ENCODE results near the gene PPP2R2C. TPM values are rescaled to one million over a fixed set of nuclear protein-coding genes. Genes with fewer than 3 reads are reported as not detected.
A peak's percentile ranks its signal among the peaks of the same experiment; 100 is the strongest.

Gene PPP2R2C
- total and polyA plus RNA-seq, 4 experiments from 2014 or later: not detected

GRCh38 chr4:6378493-6379445, 93.6 kb downstream of the PPP2R2C start:
- Histone ChIP-seq H3K36me3 (ENCODE audit: insufficient read depth, low read length) (no peaks in the 10 kb centered on the region), H3K27ac (ENCODE audit: low read depth, low read length) (no peak overlapping the region), H3K4me1 (ENCODE audit: insufficient read depth, low read length) (no peaks in the 10 kb centered on the region), H3K4me3 (ENCODE audit: low read length in 2 of 2) (no peak overlapping the region), H3K9me3 (ENCODE audit: control insufficient read depth in 1 of 2, low read length in 2 of 2) (no peaks in the 10 kb centered on the region), H3K27me3 (ENCODE audit: insufficient read depth, low read length) (no peaks in the 10 kb centered on the region)
- POLR2A ChIA-PET (ENCODE audit: partially characterized antibody): no interaction called here
- intact Hi-C loops (cut with micrococcal nuclease): no loop called here
- peaks cover 0 to 1% (median 0%) of the 10 kb centered on the region in 8 donors for H3K9me3 Mint-ChIP-seq
- CTCF ChIA-PET (ENCODE audit: partially characterized antibody): no interaction called here
- no peak for DNase-seq
- H3K27ac Mint-ChIP-seq: peak overlapping the region in 1 of 7 donors; percentile 63
- peaks cover 7 to 9% of the 10 kb centered on the region in 2 donors for H3K27me3 Mint-ChIP-seq
- no peaks in the 10 kb centered on the region for H3K36me3 Mint-ChIP-seq
- no peak overlapping the region for H3K4me3 Mint-ChIP-seq
- no peaks in the 10 kb centered on the region for H3K4me1 Mint-ChIP-seq

GRCh38 chr4:6377626-6378492, 94.6 kb downstream of the PPP2R2C start:
- CTCF ChIA-PET (ENCODE audit: partially characterized antibody): no interaction called here
- no peaks in the 10 kb centered on the region for H3K36me3 Mint-ChIP-seq
- no peaks in the 10 kb centered on the region for H3K36me3 ChIP-seq (ENCODE audit: insufficient read depth, low read length)

GRCh38 chr4:6375620-6376295, 96.7 kb downstream of the PPP2R2C start:
- Histone ChIP-seq H3K36me3 (ENCODE audit: insufficient read depth, low read length) (no peaks in the 10 kb centered on the region), H3K4me1 (ENCODE audit: insufficient read depth, low read length) (no peaks in the 10 kb centered on the region), H3K9me3 (ENCODE audit: control insufficient read depth in 1 of 2, low read length in 2 of 2) (no peaks in the 10 kb centered on the region), H3K4me3 (ENCODE audit: low read length in 2 of 2) (no peak overlapping the region), H3K27ac (ENCODE audit: low read depth, low read length) (no peak overlapping the region), H3K27me3 (ENCODE audit: insufficient read depth, low read length) (no peaks in the 10 kb centered on the region)
- Mint-ChIP-seq H3K4me3 (no peak overlapping the region), H3K27ac (no peak overlapping the region), H3K9me3 (peaks cover 0 to 1% (median 0%) of the 10 kb centered on the region in 8 donors), H3K4me1 (no peaks in the 10 kb centered on the region), H3K27me3 (peaks cover 0 to 7% of the 10 kb centered on the region in 2 donors), H3K36me3 (no peaks in the 10 kb centered on the region)
- ChIA-PET CTCF (ENCODE audit: partially characterized antibody) (no interaction called here), POLR2A (ENCODE audit: partially characterized antibody) (no interaction called here)
- intact Hi-C loops (cut with micrococcal nuclease): no loop called here
- DNase-seq: no peak

More at GRCh38 chr4:6377626-6378492, 94.6 kb downstream of the PPP2R2C start:
- Mint-ChIP-seq H3K27me3 (peaks cover 7 to 9% of the 10 kb centered on the region in 2 donors), H3K4me1 (no peaks in the 10 kb centered on the region), H3K27ac (peak overlapping the region in 1 of 7 donors; percentile 63), H3K9me3 (peaks cover 0 to 1% (median 0%) of the 10 kb centered on the region in 8 donors), H3K4me3 (no peak overlapping the region)
- H3K27ac ChIP-seq (ENCODE audit: low read depth, low read length): no peak overlapping the region
- POLR2A ChIA-PET (ENCODE audit: partially characterized antibody): no interaction called here
- intact Hi-C loops (cut with micrococcal nuclease): no loop called here
- H3K4me1 ChIP-seq (ENCODE audit: insufficient read depth, low read length): no peaks in the 10 kb centered on the region
- H3K27me3 ChIP-seq (ENCODE audit: insufficient read depth, low read length): no peaks in the 10 kb centered on the region
- H3K4me3 ChIP-seq (ENCODE audit: low read length in 2 of 2): no peak overlapping the region
- no peaks in the 10 kb centered on the region for H3K9me3 ChIP-seq (ENCODE audit: control insufficient read depth in 1 of 2, low read length in 2 of 2)
- no peak for DNase-seq

- DNase-seq: no peak
- Mint-ChIP-seq H3K4me1 (no peaks in the 10 kb centered on the region), H3K9me3 (peaks cover 0 to 1% (median 0%) of the 10 kb centered on the region in 8 donors), H3K36me3 (no peaks in the 10 kb centered on the region), H3K27me3 (peaks cover 0 to 7% of the 10 kb centered on the region in 2 donors), H3K4me3 (no peak overlapping the region), H3K27ac (no peak overlapping the region)
- H3K4me1 ChIP-seq (ENCODE audit: insufficient read depth, low read length): no peaks in the 10 kb centered on the region
- intact Hi-C loops (cut with micrococcal nuclease): no loop called here
- H3K9me3 ChIP-seq (ENCODE audit: control insufficient read depth in 1 of 2, low read length in 2 of 2): no peaks in the 10 kb centered on the region
- no peaks in the 10 kb centered on the region for H3K27me3 ChIP-seq (ENCODE audit: insufficient read depth, low read length)
- H3K4me3 ChIP-seq (ENCODE audit: low read length in 2 of 2): no peak overlapping the region
- no peak overlapping the region for H3K27ac ChIP-seq (ENCODE audit: low read depth, low read length)
- ChIA-PET CTCF (ENCODE audit: partially characterized antibody) (no interaction called here), POLR2A (ENCODE audit: partially characterized antibody) (no interaction called here)
- no peaks in the 10 kb centered on the region for H3K36me3 ChIP-seq (ENCODE audit: insufficient read depth, low read length)
Observed at GRCh38 chr4:6374575-6374974, 97.8 kb downstream of the PPP2R2C start.

- Histone ChIP-seq H3K27me3 (ENCODE audit: insufficient read depth, low read length) (no peaks in the 10 kb centered on the region), H3K27ac (ENCODE audit: low read depth, low read length) (no peak overlapping the region), H3K36me3 (ENCODE audit: insufficient read depth, low read length) (no peaks in the 10 kb centered on the region), H3K4me3 (ENCODE audit: low read length in 2 of 2) (no peak overlapping the region), H3K4me1 (ENCODE audit: insufficient read depth, low read length) (no peaks in the 10 kb centered on the region), H3K9me3 (ENCODE audit: control insufficient read depth in 1 of 2, low read length in 2 of 2) (no peaks in the 10 kb centered on the region)
- H3K27ac Mint-ChIP-seq: peak overlapping the region in 1 of 7 donors; percentile 29
- ChIA-PET CTCF (ENCODE audit: partially characterized antibody) (interaction anchor here (1.7 kb wide), 1 partner anchor 42 kb away, joined by 6 read pairs; no protein-coding TSS in a partner anchor), POLR2A (ENCODE audit: partially characterized antibody) (no interaction called here)
- H3K36me3 Mint-ChIP-seq: no peaks in the 10 kb centered on the region
- DNase-seq: no peak
- H3K27me3 Mint-ChIP-seq: peaks cover 0 to 5% of the 10 kb centered on the region in 2 donors
- H3K4me1 Mint-ChIP-seq: no peaks in the 10 kb centered on the region
- no peak overlapping the region for H3K4me3 Mint-ChIP-seq
- peaks cover 0 to 1% (median 0%) of the 10 kb centered on the region in 8 donors for H3K9me3 Mint-ChIP-seq
- intact Hi-C loops (cut with micrococcal nuclease): no loop called here
Observed at GRCh38 chr4:6373541-6374410, 98.6 kb downstream of the PPP2R2C start.

- H3K27ac Mint-ChIP-seq: no peak overlapping the region
- H3K27me3 ChIP-seq (ENCODE audit: insufficient read depth, low read length): no peaks in the 10 kb centered on the region
- H3K27ac ChIP-seq (ENCODE audit: low read depth, low read length): no peak overlapping the region
- H3K4me1 Mint-ChIP-seq: no peaks in the 10 kb centered on the region
- peaks cover 0 to 1% (median 0%) of the 10 kb centered on the region in 8 donors for H3K9me3 Mint-ChIP-seq
- no peak overlapping the region for H3K4me3 ChIP-seq (ENCODE audit: low read length in 2 of 2)
- H3K4me3 Mint-ChIP-seq: no peak overlapping the region
- H3K36me3 Mint-ChIP-seq: no peaks in the 10 kb centered on the region
- no peaks in the 10 kb centered on the region for H3K36me3 ChIP-seq (ENCODE audit: insufficient read depth, low read length)
- H3K4me1 ChIP-seq (ENCODE audit: insufficient read depth, low read length): no peaks in the 10 kb centered on the region
- H3K9me3 ChIP-seq (ENCODE audit: control insufficient read depth in 1 of 2, low read length in 2 of 2): no peaks in the 10 kb centered on the region
- ChIA-PET CTCF (ENCODE audit: partially characterized antibody) (interaction anchor here (1.7 kb wide), 1 partner anchor 41 kb away, joined by 6 read pairs; no protein-coding TSS in a partner anchor), POLR2A (ENCODE audit: partially characterized antibody) (no interaction called here)
- intact Hi-C loops (cut with micrococcal nuclease): no loop called here
- DNase-seq: peak in 4 of 5 donors; percentile 3 to 21 (median 14)
- H3K27me3 Mint-ChIP-seq: peaks cover 2 to 11% of the 10 kb centered on the region in 2 donors
Observed at GRCh38 chr4:6372649-6373525, 99.5 kb downstream of the PPP2R2C start.
